ENCODE data around the gene ABCA13.

Gene ABCA13

GRCh38 chr7:48472640-48473039, 301.4 kb downstream of the ABCA13 start:
- Mint-ChIP-seq H3K27me3 (no peaks in the 10 kb centered on the region), H3K36me3 (no peaks in the 10 kb centered on the region), H3K4me1 (ENCODE audit: low read depth) (no peaks in the 10 kb centered on the region), H3K4me3 (no peak overlapping the region), H3K9me3 (ENCODE audit: low read depth) (no peaks in the 10 kb centered on the region), H3K27ac (no peak overlapping the region)

GRCh38 chr7:48473205-48473865, 302.1 kb downstream of the ABCA13 start:
- Mint-ChIP-seq H3K9me3 (ENCODE audit: low read depth) (no peaks in the 10 kb centered on the region), H3K4me3 (no peak overlapping the region), H3K27me3 (no peaks in the 10 kb centered on the region)

GRCh38 chr7:48481235-48481634, 310.0 kb downstream of the ABCA13 start:
- Mint-ChIP-seq H3K36me3 (no peaks in the 10 kb centered on the region), H3K27me3 (peaks cover 2% of the 10 kb centered on the region), H3K27ac (no peak overlapping the region), H3K9me3 (ENCODE audit: low read depth) (peaks cover 3% of the 10 kb centered on the region), H3K4me3 (no peak overlapping the region), H3K4me1 (ENCODE audit: low read depth) (no peaks in the 10 kb centered on the region)

More at GRCh38 chr7:48473205-48473865, 302.1 kb downstream of the ABCA13 start:
- Mint-ChIP-seq H3K27ac (no peak overlapping the region), H3K36me3 (no peaks in the 10 kb centered on the region), H3K4me1 (ENCODE audit: low read depth) (no peaks in the 10 kb centered on the region)

DNA sequence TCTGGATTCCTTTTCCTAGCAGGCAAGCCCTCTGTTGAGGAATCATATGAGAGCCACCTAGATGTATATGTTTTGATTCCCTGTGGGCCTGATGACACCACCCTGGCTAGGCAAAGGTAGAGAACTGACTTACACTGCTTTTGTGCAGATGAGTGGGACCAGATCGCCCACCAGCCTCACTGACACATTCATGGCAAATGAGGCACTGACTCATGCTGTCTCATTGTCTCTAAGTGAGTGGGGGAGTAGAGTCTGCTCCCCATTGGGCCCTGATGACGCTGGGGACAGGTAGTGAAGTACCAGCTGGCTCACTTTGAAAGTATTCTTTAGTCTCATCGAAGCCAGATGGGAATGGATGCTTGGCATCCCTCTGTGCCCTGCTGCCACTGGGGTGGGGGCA, 326.3 kb downstream of the ABCA13 start:
- Mint-ChIP-seq H3K9me3 (ENCODE audit: low read depth) (no peaks in the 10 kb centered on the region), H3K27ac (no peak overlapping the region), H3K4me1 (ENCODE audit: low read depth) (no peaks in the 10 kb centered on the region), H3K36me3 (no peaks in the 10 kb centered on the region), H3K4me3 (no peak overlapping the region), H3K27me3 (no peaks in the 10 kb centered on the region)

- Mint-ChIP-seq H3K9me3 (ENCODE audit: low read depth) (no peaks in the 10 kb centered on the region), H3K4me1 (ENCODE audit: low read depth) (no peaks in the 10 kb centered on the region), H3K36me3 (no peaks in the 10 kb centered on the region), H3K27ac (no peak overlapping the region), H3K4me3 (no peak overlapping the region), H3K27me3 (no peaks in the 10 kb centered on the region)
Measured at GRCh38 chr7:48502021-48502420, 330.8 kb downstream of the ABCA13 start.

- H3K27ac Mint-ChIP-seq, result no peak overlapping the region
- H3K4me3 Mint-ChIP-seq, result no peak overlapping the region
- H3K27me3 Mint-ChIP-seq, result no peaks in the 10 kb centered on the region
- H3K4me1 Mint-ChIP-seq (ENCODE audit: low read depth), result no peaks in the 10 kb centered on the region
- no peaks in the 10 kb centered on the region for H3K36me3 Mint-ChIP-seq
- H3K9me3 Mint-ChIP-seq (ENCODE audit: low read depth), result no peaks in the 10 kb centered on the region
Measured at GRCh38 chr7:48505051-48505450, 333.8 kb downstream of the ABCA13 start.

DNA sequence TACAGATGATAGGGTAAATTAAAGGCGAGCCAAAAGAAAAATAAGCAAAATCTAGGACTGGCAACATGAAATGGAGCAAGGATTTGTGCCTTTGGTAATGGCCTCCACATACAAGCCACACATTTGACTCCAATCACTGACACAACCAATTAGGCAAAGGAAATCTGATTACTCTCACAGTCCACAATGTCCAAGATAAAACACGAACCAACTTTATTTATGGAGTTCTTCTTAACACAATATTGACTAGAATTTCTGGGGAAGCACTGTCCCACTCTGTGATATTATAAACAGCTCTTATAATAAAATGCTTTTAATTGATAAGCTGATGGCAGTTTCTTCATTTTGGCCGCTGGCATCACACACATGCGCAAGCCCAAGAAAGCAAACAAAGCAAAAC, 334.2 kb downstream of the ABCA13 start:
- H3K36me3 Mint-ChIP-seq, result no peaks in the 10 kb centered on the region
- no peaks in the 10 kb centered on the region for H3K4me1 Mint-ChIP-seq (ENCODE audit: low read depth)
- no peaks in the 10 kb centered on the region for H3K9me3 Mint-ChIP-seq (ENCODE audit: low read depth)
- no peak overlapping the region for H3K4me3 Mint-ChIP-seq
- H3K27me3 Mint-ChIP-seq, result no peaks in the 10 kb centered on the region
- H3K27ac Mint-ChIP-seq, result no peak overlapping the region

DNA sequence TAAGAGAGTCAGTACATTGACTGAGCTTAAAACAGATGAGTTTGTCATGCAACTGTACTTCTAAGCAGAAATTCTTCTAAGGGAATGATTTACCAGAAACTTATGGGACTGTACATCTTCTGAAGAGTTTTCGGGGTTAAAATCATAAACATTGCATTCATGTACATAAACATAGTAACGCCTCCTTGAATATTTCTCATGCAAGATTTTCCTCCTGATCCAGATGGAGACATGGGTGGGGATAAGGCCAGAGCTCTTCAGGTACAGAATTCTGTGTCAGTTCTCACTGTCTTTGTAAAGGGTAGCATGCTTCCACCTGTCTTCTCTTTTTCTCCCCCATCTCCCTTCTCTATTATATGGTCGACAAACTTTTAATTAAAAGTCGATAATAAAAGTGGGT, 335.3 kb downstream of the ABCA13 start:
- H3K27ac Mint-ChIP-seq, result no peak overlapping the region
- no peak overlapping the region for H3K4me3 Mint-ChIP-seq
- no peaks in the 10 kb centered on the region for H3K9me3 Mint-ChIP-seq (ENCODE audit: low read depth)

DNA sequence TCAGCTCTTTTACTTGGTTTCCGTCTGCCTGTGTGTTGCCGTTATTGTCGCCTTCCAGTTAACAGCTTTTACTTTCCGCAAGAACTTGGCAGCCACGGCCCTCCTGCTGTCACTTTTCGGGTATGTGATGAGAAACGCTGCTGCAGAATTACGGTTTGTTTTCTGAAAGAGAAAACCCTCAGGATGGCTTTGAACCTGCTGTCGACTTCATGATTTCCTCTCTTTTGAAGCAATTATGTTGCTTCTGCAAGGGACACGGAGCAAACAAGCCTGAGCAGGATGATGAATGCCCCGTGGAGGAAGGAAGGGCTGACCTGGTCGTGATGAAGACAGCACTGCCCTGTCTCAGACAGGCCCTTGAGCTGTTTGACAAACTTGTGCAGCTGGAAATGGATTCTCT, 339.8 kb downstream of the ABCA13 start:
- Mint-ChIP-seq H3K27me3 (no peaks in the 10 kb centered on the region), H3K9me3 (ENCODE audit: low read depth) (no peaks in the 10 kb centered on the region), H3K4me1 (ENCODE audit: low read depth) (no peaks in the 10 kb centered on the region), H3K27ac (no peak overlapping the region), H3K36me3 (no peaks in the 10 kb centered on the region), H3K4me3 (no peak overlapping the region)

More for the DNA sequence above, 335.3 kb downstream of the ABCA13 start:
- H3K4me1 Mint-ChIP-seq (ENCODE audit: low read depth), result no peaks in the 10 kb centered on the region
- no peaks in the 10 kb centered on the region for H3K36me3 Mint-ChIP-seq
- H3K27me3 Mint-ChIP-seq, result no peaks in the 10 kb centered on the region

DNA sequence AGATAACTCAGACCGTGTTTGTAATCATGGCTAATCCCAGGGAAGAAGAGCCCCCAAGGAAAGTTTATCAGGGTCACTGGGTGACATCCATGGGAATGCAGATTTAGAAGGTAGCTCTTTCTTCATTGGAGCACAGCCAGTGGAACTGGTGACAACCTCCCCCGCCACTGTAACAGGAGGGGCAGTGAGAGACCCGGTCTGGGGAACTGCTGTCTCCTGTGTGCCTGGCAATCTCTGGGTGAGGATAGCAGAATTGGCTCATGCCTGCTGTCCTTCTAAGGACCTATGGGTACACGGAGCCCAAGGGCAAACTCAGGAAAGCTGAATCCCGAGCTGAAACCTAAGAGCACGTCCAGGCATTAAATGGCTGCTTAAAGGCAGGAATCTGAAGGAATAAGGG, 341.6 kb downstream of the ABCA13 start:
- Mint-ChIP-seq H3K4me3 (no peak overlapping the region), H3K4me1 (ENCODE audit: low read depth) (no peaks in the 10 kb centered on the region), H3K27ac (no peak overlapping the region), H3K27me3 (no peaks in the 10 kb centered on the region), H3K9me3 (ENCODE audit: low read depth) (no peaks in the 10 kb centered on the region), H3K36me3 (no peaks in the 10 kb centered on the region)

- no peaks in the 10 kb centered on the region for H3K36me3 Mint-ChIP-seq
- no peaks in the 10 kb centered on the region for H3K9me3 Mint-ChIP-seq (ENCODE audit: low read depth)
- H3K27ac Mint-ChIP-seq, result no peak overlapping the region
- H3K4me1 Mint-ChIP-seq (ENCODE audit: low read depth), result no peaks in the 10 kb centered on the region
- H3K27me3 Mint-ChIP-seq, result no peaks in the 10 kb centered on the region
- no peak overlapping the region for H3K4me3 Mint-ChIP-seq
Measured at GRCh38 chr7:48515171-48515570, 343.9 kb downstream of the ABCA13 start.

DNA sequence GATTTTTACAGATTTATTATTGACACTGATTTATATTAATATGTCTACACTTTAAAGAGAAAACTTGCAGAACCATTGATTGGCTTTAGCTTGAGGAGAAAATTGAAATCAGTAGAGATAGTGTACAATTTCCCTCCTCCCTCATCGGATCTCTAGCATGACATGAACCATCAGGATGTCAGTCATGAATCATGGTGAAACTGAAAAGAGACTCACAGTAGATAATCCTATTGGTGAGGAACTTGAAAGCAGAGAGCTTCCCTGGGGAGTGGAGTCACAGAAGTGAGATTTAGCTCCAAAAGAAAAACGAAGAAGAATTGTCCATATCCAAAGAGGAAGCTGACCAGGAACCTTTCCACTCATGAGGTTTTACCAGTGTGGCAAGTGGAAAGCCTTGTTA, 346.8 kb downstream of the ABCA13 start:
- Mint-ChIP-seq H3K4me3 (no peak overlapping the region), H3K27me3 (no peaks in the 10 kb centered on the region), H3K27ac (no peak overlapping the region), H3K36me3 (no peaks in the 10 kb centered on the region), H3K9me3 (ENCODE audit: low read depth) (no peaks in the 10 kb centered on the region), H3K4me1 (ENCODE audit: low read depth) (no peaks in the 10 kb centered on the region)

GRCh38 chr7:48522692-48523091, 351.4 kb downstream of the ABCA13 start:
- no peaks in the 10 kb centered on the region for H3K36me3 Mint-ChIP-seq
- no peak overlapping the region for H3K4me3 Mint-ChIP-seq
- H3K9me3 Mint-ChIP-seq (ENCODE audit: low read depth), result no peaks in the 10 kb centered on the region
- H3K27ac Mint-ChIP-seq, result no peak overlapping the region
- H3K27me3 Mint-ChIP-seq, result no peaks in the 10 kb centered on the region
- H3K4me1 Mint-ChIP-seq (ENCODE audit: low read depth), result no peaks in the 10 kb centered on the region

- H3K36me3 Mint-ChIP-seq, result no peaks in the 10 kb centered on the region
- no peaks in the 10 kb centered on the region for H3K4me1 Mint-ChIP-seq (ENCODE audit: low read depth)
- no peaks in the 10 kb centered on the region for H3K27me3 Mint-ChIP-seq
- H3K9me3 Mint-ChIP-seq (ENCODE audit: low read depth), result no peaks in the 10 kb centered on the region
- H3K27ac Mint-ChIP-seq, result no peak overlapping the region
- no peak overlapping the region for H3K4me3 Mint-ChIP-seq
Measured at GRCh38 chr7:48525736-48526732, 354.8 kb downstream of the ABCA13 start.

DNA sequence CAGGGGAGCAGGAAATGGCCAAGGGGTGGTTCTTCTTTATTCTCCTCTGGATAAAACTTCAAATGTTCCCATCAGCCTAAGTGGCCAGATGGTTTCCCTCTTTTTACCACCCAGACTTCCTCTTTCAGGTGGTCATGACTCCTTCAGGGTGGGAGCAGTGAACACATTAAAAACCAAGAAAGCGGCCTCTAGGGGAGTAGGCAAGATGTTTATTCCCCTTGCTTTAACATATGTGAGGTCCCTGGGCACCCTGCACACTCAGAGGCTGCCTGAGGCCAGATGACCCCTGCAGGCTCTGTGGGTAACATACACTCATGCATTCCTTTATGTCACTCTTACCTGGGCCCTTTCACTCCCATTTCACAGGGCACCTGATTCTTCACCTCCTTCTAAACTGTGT, 357.4 kb downstream of the ABCA13 start:
- H3K9me3 Mint-ChIP-seq (ENCODE audit: low read depth), result peaks cover under 1% of the 10 kb centered on the region
- H3K27ac Mint-ChIP-seq, result no peak overlapping the region
- H3K36me3 Mint-ChIP-seq, result no peaks in the 10 kb centered on the region
- H3K4me1 Mint-ChIP-seq (ENCODE audit: low read depth), result no peaks in the 10 kb centered on the region
- H3K27me3 Mint-ChIP-seq, result no peaks in the 10 kb centered on the region
- no peak overlapping the region for H3K4me3 Mint-ChIP-seq
